Skeletal muscle tissue (tissue), 4 donors: Measurements from ENCODE around the gene ASB13. TPM values are rescaled to one million over a fixed set of nuclear protein-coding genes. Genes with fewer than 3 reads are reported as not detected.

Experiments
- H3K27ac ChIP-seq: one replicate; pipeline ENCODE4 v1.7.0; 2013; ENCODE audit warnings: mild to moderate bottlenecking, low read depth, low read length, inconsistent platforms
- H3K27me3 ChIP-seq, 3 donors: one replicate each; pipeline ENCODE4 v1.7.0; 2013; ENCODE audit warnings: low read length in 3 of 3; ENCODE audit not compliant: control insufficient read depth in 3 of 3, insufficient read depth in 3 of 3
- H3K36me3 ChIP-seq, 3 donors: one replicate each; pipeline ENCODE4 v1.7.0; 2013; ENCODE audit warnings: low read length in 3 of 3; ENCODE audit not compliant: control insufficient read depth in 3 of 3, insufficient read depth in 3 of 3
- H3K4me1 ChIP-seq, 3 donors: one replicate each; pipeline ENCODE4 v1.7.0; 2013; ENCODE audit warnings: low read length in 3 of 3, mild to moderate bottlenecking in 3 of 3; ENCODE audit not compliant: control insufficient read depth in 3 of 3, insufficient read depth in 3 of 3
- H3K4me3 ChIP-seq, 3 donors: one replicate each; pipeline ENCODE4 v1.7.0; 2013; ENCODE audit warnings: low read length in 3 of 3
- H3K9ac ChIP-seq, 3 donors: one replicate each; pipeline ENCODE4 v1.7.0; 2013; ENCODE audit warnings: low read length in 3 of 3, mild to moderate bottlenecking in 3 of 3, moderate library complexity in 2 of 3, low read depth in 1 of 3
- H3K9me3 ChIP-seq, 3 donors: one replicate each; pipeline ENCODE4 v1.7.0; 2013; ENCODE audit warnings: low read length in 3 of 3; ENCODE audit not compliant: control insufficient read depth in 3 of 3
- total RNA-seq: library from RNA; depleted of rRNA; stranded (reverse); fragments of >200 nt; gene quantifications from one replicate; pipeline ENCODE4 v1.2.3, GENCODE V29; 2014
- donor health status: Osteomylitis.

The ASB13 gene
- total RNA-seq, 1 donor from 2014 or later: 10.4 TPM

DNA sequence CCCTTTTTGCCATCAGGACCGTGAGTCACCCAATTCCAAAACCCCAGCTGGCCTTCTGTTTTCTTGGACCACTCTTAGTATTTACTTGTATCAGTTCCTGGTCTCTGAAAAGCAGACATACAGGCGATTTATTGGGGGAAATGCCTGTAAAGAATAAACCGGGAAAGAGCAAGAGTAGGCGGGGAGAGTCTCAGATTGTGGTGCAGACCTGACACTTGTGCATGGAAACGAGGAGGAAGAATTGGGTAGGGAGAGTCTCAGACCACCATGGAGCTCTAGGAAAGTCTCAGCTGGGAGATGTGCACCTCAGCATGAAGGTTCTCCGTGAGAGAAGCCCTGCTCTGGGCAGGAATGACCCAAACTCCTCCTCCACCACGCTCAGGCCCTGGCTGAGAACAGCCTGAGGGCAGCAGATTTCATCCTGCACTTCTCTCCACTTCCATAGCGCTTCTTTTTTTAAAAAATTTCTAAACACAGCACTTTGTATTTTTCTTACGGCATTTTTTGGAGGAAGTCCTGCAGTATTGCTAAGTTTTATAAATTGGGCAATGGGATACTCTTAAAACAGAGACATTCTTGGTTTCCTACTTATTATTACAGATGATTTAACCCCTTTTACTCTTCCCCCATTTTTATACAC lies 12.1 kb upstream of the ASB13 start:
- Histone ChIP-seq H3K36me3 (no peaks in the 10 kb centered on the region), H3K9ac (no peak overlapping the region), H3K4me1 (no peaks in the 10 kb centered on the region), H3K27me3 (peaks cover 0 to 7% (median 0%) of the 10 kb centered on the region in 3 donors), H3K27ac (no peak overlapping the region), H3K4me3 (no peak overlapping the region), H3K9me3 (peaks cover 0 to 3% (median 0%) of the 10 kb centered on the region in 3 donors)

DNA sequence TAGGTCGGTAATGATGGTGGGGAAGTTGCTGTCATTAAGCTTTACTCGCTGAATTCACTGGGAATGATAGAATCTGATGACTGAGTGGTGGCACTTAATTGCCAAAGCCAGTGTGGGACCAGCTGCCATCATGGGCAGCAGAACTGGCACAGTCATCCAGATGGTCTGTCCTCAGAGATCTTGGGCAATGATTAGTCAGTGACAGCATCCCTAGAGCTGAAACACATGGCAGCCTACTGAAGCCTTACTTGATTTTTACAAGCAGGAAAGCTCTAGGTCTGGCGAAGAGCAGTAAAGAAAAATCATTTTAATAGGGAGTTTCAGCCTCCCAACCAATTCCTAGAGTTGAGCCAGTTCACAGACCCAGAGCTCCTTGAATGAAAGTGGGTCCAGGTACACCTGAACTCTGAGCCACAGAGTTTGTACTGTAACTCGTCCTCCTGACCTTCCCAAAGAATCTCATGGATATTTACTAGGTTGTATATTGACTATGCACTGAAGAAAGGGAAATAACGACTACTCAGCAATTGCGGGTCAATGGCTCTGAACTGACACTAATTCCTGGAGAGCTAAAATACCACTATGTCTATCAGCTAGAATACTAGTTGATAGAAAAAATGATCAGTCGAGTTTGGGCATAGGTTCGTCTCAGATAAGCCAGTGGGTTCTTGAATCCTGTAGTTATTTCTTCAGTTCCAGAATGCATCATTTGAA lies 4.4 kb upstream of the ASB13 start:
- no peak overlapping the region for H3K27ac ChIP-seq
- peaks cover 5 to 9% (median 9%) of the 10 kb centered on the region in 3 donors for H3K4me1 ChIP-seq
- H3K27me3 ChIP-seq: no peaks in the 10 kb centered on the region
- H3K9ac ChIP-seq: no peak overlapping the region
- H3K36me3 ChIP-seq: no peaks in the 10 kb centered on the region
- peaks cover 0 to 3% (median 0%) of the 10 kb centered on the region in 3 donors for H3K9me3 ChIP-seq
- no peak overlapping the region for H3K4me3 ChIP-seq

DNA sequence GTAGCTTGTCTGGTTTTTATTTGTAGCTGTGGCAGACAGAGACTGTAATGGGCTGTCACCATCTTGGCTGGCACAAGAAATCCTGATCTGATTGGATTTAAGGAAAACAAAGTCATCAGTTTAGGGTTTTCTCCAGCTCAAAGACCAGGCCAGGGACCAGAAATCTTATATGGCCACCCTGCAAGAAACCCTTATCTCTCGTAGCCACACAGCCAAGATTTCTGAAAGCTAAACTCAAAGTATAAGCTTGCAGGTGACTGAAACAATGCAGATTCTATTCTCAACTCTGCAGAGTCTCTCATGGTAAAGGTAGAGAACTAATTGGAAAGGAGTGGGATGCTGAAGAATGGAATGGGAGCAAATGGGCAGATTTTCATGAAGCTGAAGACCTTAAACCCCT lies 3.2 kb upstream of the ASB13 start:
- Histone ChIP-seq H3K9me3 (peaks cover 0 to 3% (median 0%) of the 10 kb centered on the region in 3 donors), H3K36me3 (no peaks in the 10 kb centered on the region), H3K27ac (no peak overlapping the region), H3K4me3 (no peak overlapping the region), H3K27me3 (no peaks in the 10 kb centered on the region), H3K9ac (no peak overlapping the region), H3K4me1 (peaks cover 10 to 18% (median 17%) of the 10 kb centered on the region in 3 donors)

DNA sequence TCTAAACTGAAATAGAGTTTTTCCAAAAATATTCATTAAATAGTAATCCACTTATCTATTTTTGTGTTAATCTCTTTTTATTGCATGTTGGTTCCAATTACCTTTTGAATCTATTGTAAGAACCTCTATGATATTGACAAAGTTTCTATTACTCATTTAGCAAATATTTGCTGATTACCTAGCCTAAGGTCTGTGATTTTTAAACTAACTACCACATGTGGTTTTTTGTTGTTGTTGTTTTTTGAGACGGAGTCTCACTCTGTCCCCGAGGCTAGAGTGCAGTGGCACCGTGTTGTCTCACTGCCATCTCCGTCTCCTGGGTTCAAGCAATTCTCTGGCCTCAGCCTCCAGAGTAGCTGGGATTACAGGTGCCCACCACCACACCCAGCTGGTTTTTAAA lies 2.0 kb upstream of the ASB13 start:
- Histone ChIP-seq H3K9ac (no peak overlapping the region), H3K27me3 (no peaks in the 10 kb centered on the region), H3K27ac (no peak overlapping the region), H3K9me3 (no peaks in the 10 kb centered on the region), H3K4me1 (peaks cover 10 to 18% (median 17%) of the 10 kb centered on the region in 3 donors), H3K36me3 (no peaks in the 10 kb centered on the region), H3K4me3 (no peak overlapping the region)

DNA sequence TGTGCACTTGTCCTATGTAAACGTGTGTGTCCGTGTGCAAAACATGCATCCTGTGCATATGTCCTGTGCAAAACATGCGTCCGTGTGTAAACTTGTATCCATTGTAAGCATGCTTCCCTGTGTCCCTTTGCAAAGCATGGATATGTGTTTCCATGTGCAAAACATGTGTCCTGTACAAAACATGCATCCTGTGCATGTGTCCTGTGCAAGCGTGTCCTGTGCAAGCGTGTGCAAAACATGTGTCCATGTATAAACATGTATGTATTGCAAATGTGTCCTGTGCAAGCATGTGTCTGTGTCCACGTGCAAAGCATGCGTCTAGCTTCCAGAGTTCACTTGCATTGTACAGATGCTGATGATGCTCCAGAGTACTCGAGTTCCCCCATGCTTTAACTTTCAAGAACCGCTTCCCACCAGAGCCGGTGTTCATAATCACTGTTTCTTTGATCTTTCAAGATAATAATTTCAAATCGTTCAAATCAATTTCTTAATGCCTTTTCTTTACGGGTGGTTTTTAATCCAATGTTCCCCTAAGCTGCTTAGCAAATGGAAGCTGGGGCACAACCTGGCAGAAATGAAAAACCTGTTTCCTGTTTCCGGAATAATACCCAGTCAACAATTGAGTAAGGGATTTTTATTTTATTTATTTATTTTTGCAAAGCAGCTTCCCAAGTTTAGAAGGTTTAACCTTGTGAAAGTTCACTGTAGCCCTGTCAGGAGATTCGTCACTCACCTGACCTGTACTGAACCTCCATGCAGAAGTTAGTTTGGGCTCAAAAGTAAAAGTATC lies 641 bp upstream of the ASB13 start:
- Histone ChIP-seq H3K27ac (no peak overlapping the region), H3K4me1 (peaks cover 10 to 18% (median 17%) of the 10 kb centered on the region in 3 donors), H3K9ac (peak overlapping the region in 2 of 3 donors; percentile 28 to 83), H3K9me3 (no peaks in the 10 kb centered on the region), H3K36me3 (no peaks in the 10 kb centered on the region), H3K4me3 (peak overlapping the region; percentile 87 to 93 (median 90)), H3K27me3 (no peaks in the 10 kb centered on the region)

DNA sequence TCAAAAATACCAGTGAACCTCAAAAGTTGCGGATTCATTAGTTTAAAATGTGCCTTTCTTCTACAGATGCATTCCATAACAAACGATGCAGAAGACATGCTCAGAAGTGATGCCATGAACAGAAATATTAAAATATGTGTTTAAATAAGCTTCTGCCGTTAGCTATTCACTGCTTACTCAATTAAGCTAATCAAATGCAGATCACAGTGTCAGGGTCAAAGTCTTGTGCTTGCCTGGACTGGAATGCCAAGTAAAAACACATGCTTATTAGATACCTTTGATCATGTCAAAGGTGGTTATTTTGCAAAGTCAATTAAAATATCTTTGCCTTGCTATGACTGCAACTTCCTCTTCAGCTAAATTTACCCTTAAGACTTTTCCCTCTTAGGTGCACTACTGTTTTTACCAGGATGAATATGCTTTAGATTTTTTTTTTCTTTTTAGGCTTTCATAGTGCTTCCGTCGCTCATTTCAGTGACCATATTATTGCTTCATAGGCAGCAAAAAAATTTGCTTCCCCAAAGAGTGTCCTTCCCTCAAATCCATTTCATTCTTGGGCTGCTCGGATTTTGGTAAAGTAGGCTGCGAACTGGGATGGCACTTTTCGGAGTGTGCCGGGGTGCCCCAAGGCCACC lies 905 bp downstream of the ASB13 start:
- Histone ChIP-seq H3K4me3 (peak overlapping the region; percentile 72 to 93 (median 87)), H3K36me3 (no peaks in the 10 kb centered on the region), H3K9ac (peak overlapping the region; percentile 72 to 83 (median 72)), H3K27me3 (no peaks in the 10 kb centered on the region), H3K27ac (peak overlapping the region; percentile 56), H3K4me1 (peaks cover 11 to 18% (median 17%) of the 10 kb centered on the region in 3 donors), H3K9me3 (no peaks in the 10 kb centered on the region)

DNA sequence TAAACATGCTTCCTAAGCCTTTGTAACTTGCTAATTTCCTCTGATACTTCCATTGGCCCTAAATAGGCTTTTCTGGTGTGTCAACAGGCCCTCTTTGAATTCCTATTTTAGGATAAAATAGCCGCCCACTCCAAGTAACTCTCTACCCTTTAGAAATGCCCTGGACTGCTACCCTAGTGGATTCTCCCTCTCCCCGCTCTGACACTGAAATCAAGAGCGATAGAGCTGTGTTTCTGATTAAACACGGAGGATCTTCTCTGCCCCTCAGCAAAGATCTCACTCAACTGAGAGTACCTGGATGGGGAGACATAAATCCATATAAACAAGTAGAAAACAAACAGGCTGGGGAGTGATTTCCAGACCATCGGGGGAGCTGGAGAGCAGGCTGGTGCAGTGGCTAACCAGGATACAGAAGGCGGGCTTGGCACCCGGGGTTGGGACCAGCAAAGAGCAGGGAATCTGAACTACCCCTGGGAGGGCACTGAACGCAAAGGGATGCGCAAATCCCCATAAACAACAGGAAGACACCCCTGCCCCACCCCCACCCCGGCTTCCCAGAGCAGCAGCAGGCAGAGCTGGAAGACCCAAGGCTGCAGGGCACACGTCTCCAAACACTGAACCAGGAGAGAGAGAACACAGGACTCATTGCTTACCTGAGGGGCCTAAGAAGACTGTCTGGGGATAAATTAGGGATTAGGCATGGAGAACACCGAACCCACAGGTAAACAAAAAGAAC lies 2.5 kb downstream of the ASB13 start:
- peaks cover 15 to 29% (median 18%) of the 10 kb centered on the region in 3 donors for H3K4me1 ChIP-seq

DNA sequence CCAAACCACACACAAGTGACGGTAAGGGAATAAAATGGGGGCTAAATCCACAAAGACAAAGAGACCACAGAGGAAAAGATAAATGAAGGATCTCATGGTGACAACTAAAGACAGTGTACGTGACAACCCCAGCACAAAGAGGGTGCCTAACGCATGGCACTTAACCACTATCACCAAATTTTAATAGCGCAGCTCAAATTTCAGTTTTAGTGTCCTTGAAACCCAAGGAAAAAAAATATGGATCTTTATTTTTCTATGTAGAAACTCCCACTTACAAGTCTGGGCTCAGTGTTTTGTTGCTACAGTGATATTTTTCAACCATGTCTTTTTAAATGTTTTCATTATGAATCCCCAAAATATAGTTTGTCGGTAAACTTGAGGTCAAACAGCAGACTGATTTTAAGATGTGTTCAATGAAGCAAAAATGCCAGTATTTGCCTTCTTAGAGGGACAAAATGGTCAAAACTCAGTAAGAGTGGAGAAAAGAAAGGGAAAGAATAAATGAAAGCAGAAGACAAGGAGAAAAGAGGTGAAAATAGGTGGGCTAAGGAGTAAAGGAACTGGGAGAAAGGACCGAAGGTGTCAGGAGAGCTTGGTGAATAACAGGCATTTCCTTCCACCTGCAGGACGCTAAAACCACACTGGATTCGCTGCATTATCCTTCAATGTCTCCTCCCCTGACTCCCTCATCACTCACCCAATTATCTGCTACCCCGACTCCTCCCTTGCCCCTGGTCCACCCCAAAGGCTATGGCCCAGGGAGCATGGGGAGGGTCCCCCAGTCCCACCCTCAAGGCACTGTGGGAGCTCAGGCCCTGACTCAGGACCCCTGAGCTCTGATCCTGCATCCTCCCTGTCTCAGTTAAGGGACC lies 3.5 kb downstream of the ASB13 start:
- Histone ChIP-seq H3K27me3 (no peaks in the 10 kb centered on the region), H3K4me1 (peaks cover 16 to 29% (median 18%) of the 10 kb centered on the region in 3 donors), H3K9me3 (no peaks in the 10 kb centered on the region), H3K27ac (no peak overlapping the region), H3K9ac (no peak overlapping the region), H3K36me3 (no peaks in the 10 kb centered on the region), H3K4me3 (no peak overlapping the region)

More for the DNA sequence above, 2.5 kb downstream of the ASB13 start:
- Histone ChIP-seq H3K9me3 (no peaks in the 10 kb centered on the region), H3K27ac (no peak overlapping the region), H3K9ac (peak overlapping the region in 1 of 3 donors; percentile 3), H3K4me3 (no peak overlapping the region), H3K36me3 (no peaks in the 10 kb centered on the region), H3K27me3 (no peaks in the 10 kb centered on the region)
